GM21723 (cell line): ENCODE data around the gene PRDX2.
A peak's percentile ranks its signal among the peaks of the same experiment; 100 is the strongest.

Experiments used
- ATAC-seq: cut with Tn5 transposase; IDR thresholded peaks from one replicate; pipeline ENCODE4 v1.9.1; 2021; ENCODE audit warnings: mild to moderate bottlenecking, moderate library complexity; ENCODE audit not compliant: unreplicated experiment

The PRDX2 gene

DNA sequence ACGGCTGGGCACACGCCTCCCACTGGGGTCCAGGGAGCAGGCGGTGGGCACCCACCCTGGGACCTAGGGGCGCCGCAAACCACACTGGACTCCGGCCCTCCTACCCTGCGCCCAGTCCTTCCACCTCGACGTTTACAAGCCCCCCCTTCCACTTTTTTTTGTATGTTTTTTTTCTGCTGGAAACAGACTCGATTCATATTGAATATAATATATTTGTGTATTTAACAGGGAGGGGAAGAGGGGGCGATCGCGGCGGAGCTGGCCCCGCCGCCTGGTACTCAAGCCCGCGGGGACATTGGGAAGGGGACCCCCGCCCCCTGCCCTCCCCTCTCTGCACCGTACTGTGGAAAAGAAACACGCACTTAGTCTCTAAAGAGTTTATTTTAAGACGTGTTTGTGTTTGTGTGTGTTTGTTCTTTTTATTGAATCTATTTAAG, 8.7 kb downstream of the PRDX2 start:
- no peak for ATAC-seq

DNA sequence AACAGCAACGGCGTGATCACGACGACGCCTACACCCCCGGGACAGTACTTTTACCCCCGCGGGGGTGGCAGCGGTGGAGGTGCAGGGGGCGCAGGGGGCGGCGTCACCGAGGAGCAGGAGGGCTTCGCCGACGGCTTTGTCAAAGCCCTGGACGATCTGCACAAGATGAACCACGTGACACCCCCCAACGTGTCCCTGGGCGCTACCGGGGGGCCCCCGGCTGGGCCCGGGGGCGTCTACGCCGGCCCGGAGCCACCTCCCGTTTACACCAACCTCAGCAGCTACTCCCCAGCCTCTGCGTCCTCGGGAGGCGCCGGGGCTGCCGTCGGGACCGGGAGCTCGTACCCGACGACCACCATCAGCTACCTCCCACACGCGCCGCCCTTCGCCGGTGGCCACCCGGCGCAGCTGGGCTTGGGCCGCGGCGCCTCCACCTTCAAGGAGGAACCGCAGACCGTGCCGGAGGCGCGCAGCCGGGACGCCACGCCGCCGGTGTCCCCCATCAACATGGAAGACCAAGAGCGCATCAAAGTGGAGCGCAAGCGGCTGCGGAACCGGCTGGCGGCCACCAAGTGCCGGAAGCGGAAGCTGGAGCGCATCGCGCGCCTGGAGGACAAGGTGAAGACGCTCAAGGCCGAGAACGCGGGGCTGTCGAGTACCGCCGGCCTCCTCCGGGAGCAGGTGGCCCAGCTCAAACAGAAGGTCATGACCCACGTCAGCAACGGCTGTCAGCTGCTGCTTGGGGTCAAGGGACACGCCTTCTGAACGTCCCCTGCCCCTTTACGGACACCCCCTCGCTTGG, 9.3 kb downstream of the PRDX2 start:
- ATAC-seq, result no peak

DNA sequence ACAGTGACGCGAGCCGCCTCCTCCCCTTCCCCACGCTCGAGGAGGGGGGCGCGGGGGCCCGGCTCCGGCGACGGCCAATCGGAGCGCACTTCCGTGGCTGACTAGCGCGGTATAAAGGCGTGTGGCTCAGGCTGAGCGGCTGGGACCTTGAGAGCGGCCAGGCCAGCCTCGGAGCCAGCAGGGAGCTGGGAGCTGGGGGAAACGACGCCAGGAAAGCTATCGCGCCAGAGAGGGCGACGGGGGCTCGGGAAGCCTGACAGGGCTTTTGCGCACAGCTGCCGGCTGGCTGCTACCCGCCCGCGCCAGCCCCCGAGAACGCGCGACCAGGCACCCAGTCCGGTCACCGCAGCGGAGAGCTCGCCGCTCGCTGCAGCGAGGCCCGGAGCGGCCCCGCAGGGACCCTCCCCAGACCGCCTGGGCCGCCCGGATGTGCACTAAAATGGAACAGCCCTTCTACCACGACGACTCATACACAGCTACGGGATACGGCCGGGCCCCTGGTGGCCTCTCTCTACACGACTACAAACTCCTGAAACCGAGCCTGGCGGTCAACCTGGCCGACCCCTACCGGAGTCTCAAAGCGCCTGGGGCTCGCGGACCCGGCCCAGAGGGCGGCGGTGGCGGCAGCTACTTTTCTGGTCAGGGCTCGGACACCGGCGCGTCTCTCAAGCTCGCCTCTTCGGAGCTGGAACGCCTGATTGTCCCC, 10.1 kb downstream of the PRDX2 start, which contains the start of gene JUNB:
JUNB (plus strand) TSS at position 142 of the 706 bp plus-strand sequence; CDS start at position 428, 286 bp downstream.
- peak; percentile 35 for ATAC-seq

DNA sequence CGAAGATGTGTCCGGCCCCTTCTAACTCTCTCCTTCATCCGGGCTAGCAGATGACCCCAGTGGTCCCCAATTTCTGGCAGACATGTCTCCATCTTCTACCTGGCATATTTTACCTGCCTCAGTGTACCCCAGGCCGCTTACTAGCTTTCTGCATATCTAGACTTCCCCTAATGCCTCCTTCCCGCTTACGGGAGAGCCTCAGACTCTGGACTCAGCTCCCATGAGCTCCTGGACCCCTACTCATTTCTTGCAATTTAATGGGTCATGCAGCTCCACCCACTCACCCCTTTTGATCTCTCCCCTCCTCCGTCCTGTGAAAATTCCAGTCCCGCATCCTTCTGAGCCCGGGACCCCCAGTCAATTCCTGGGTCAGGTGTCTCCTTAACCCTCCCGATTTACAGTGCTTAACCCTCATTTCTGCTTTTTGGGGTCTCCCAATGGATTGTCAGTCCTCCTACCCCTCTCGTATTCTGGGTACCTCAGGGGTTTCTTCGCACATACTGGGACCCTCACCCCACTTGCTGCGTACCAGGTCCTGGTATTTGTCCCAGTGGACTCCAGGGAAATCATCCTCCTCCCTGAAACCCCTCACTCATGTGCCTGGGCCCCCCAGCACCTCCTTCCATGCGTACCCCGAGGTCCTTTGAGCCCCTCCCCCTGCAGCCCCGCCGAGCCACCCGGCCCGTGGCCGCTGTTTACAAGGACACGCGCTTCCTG, 10.8 kb downstream of the PRDX2 start:
- no peak for ATAC-seq

DNA sequence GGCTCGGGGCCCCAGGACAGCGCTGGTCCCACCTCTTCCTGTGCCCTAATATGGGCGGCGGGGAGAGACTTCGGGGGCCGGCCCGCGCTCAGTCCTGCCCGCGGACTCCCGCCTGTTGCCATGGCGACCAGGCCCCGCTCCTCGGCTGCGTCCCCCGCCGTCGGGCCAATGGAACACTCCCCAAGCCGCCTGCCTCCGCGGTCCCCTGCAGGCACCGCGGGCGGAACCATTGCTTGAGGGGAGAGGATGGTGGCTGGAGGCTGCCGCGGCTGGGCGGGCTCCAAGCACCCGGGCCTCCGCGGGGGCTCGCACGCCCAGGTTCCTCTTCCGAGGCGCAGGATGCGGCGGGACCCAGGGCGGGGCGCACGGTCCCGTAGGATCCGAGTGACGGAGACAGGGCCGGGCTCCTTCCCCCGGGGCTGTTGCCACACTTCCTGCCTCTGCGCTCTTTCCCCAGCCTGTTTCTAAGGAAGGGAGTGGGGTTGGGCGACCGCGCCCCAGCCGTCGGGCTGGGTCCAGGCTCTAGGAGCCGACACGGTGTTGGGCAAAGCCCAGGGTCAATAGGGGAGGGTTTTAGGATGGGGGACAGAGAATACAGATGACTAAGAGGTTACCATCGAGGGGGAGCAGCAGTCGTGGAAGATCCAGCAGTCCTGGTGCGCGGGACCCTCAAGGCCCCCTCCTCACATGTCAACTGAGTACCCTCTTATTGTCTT, 11.5 kb downstream of the PRDX2 start:
- ATAC-seq, result peak; percentile 40

DNA sequence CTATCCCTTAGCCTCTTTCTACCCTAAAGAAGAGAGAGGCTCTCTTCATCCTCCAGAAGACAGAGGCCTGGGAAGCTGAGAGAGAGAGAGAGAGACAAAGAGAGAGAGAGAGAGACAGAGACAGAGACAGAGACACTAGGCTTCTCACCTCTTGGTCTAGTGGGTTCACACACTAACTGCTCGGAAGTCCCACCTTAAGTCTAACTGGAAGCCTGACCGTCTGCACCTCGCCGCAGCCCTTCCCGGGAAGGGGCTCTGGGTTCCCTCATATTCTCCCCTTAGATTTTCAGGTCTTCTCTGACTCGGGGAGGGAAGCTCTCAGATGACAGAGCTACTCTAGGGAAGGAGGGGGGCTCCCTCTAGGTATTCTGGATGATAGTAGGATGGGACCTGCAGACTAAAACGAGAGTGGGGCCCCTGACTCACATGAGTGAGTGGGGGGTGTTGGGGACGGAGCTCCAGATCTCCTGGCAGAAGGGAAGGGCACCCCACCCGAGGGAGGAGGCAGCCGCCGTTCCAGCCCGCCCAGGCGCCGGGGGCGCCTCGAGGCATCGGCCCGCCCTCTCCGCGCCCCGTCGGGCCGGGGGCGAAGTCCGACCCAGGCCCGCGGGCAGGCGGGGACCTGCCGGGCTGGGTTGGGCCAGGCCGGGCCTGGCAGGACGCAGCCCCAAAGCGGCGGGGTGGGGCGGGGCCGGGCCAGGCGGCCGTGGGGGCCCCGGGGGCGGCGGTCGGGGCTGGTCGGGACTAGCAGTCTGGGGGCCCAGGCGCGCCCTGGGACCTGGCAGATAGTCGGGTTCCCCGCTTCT, 12.3 kb downstream of the PRDX2 start:
- no peak for ATAC-seq

DNA sequence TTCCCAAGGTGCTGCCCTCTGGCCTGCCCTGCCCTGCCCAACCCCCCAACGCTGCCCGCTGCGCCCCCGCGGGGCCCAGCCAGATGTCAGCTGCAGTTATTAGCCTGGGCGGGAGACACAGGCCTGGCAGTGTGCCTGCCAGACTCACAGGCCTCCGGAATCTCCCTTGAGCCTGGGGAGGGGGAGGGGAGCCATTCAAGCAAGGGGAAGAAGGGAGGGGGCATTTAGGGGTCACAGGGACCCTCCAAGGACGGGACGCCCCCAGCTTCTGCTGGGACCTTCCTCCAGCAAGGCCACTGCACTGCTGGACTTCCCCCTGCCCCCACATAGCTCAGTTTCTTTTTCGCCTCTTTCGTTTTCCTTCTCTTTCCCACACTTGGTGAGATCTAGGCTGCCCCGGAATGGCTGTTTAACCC, 12.9 kb downstream of the PRDX2 start:
- ATAC-seq, result no peak

DNA sequence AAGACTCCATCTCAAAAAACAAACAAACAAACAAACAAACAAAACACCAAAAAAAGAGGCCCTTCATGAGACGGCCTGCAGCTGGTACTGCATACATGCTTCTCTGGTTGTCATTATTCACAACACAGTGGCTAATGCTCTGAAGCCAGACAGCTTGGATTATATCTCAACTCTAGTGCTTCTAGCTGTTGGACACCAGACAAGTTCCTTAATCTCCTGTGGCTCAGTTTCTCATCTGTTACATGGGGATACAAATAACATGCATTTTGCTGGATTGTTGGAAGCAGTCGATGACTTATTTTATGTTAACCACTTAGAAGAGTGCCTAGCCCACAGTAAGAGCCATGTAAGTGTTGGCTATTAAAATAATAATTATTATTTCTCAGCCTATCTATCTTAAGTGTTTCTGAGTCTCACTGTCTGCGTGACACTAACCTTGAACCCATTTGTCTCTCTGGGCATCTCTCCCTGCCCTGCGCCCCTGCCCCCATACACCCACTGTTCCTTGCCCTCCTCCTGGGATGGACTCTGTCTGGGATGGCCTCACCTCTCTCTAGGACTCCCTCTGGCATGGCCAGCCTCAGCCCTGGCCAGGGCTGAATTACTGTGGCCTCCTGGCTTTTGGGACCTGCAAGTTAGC, 13.4 kb downstream of the PRDX2 start:
- no peak for ATAC-seq

DNA sequence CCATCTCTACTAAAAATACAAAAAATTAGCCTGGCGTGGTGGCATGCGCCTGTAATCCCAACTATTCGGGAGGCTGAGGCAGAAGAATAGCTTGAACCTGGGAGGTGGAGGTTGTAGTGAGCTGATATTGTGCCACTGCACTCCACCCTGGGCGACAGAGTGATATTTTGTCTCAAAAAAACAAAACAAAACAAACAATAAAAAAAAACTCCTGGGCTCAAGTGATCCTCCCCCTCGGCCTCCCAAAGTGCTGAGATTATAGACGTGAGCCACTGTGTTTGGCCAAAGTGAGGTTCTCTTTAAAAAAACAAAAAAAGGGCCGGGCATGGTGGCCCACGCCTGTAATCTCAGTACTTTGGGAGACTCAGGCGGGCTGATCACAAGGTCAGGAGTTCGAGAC, 14.1 kb downstream of the PRDX2 start:
- no peak for ATAC-seq

DNA sequence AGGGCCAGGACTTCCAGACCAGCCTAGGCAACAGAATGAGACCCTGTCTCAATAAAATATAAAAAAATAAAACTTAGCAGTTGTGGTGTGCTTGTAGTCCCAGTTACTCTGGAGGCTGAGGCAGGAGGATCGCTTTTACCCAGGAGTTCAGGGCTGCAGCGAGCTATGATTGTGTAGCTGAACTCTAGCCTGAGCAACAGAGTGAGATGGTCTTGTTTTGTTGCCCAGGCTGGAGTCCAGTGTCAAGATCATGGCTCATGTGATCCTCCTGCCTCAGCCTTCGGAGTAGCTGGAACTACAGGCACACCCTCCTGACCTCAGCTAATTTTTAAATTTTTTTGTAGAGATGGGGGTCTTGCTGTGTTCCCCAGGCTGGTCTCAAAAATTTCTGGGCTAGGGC, 14.6 kb downstream of the PRDX2 start:
- no peak for ATAC-seq

DNA sequence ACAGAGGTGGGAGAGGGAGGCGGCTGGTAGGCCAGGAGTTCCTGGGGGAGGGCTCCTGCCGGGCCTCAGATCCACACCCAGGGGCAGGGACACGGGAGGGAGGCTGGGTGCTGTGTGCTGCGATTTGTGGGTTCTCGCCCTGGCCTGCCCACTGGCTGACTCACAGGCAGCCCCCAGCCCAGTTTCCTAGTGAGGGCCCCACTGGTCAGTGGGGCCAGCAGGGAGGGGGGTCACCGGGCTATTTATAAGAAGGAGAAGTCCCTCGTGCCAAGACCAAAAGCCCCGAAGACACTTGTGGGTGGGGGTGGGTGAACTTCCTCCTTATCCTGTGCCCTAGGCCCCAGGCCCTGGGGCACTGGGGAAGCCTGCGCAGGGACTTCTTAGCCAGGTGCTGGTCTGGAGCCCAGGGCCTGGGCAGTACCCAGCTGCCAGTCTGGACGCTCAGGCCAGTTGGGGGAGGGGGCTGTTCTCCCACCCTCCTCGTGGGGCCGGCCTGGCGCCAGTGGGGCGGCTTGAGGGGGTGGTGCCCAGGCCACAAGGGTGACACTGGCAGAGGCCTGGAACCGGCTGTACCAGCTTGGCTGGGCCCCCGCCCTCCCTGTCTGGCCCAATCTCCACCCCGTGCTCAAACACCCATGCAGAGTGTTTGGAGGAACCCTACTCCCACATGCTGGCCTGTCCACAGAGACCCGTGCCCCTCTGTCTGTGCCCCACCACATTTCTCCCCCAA, 15.3 kb downstream of the PRDX2 start:
- ATAC-seq, result no peak

DNA sequence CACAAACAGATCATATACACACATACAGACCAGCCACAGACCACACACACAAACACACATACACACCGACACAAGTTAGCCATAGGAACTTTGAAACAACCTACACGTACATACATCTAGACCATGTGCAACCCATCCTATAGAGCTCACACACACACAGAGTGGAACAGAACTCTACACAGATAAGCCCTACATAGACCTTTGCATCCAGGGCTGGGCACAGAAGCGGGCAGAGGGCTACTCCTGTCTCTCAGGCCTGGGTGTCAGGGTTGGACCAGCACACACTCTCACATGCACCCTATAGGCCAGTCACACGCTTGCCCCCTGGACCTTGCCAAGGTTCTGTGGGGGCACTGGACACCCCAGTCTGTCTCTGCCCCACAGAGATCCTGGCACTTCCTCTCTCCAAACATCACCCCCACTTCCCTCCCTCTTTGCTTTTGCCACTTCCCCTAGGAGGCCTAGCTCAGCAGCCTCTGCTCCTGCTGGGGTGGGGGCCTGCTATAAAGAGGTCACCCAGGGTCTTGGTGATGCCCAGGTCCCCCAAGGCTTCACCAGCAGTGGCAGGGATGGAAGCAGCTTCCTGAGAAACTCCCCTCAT, 16.1 kb downstream of the PRDX2 start:
- no peak for ATAC-seq

DNA sequence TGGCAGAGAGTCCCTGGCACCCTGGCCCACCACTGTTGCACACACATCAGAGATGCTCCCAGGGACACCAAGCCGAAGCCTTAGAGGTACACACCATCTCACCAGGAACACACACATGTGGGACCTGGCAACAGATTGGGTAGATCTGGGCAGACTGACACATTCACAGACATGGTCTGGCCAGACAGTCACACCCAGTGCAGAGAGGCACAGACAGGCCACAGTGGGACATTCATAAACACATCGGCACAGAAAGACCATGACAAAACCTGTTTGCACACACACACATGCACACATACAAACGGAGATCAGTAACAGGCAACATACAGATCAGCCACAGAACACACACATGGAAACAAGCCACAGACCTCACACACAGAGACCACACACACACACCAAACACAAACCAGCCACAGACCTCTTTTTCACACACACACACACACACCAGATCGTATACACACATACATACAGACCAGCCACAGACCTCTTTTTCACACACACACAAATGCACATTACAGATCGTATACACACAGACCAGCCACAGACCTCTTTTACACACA, 16.6 kb downstream of the PRDX2 start:
- ATAC-seq, result no peak

DNA sequence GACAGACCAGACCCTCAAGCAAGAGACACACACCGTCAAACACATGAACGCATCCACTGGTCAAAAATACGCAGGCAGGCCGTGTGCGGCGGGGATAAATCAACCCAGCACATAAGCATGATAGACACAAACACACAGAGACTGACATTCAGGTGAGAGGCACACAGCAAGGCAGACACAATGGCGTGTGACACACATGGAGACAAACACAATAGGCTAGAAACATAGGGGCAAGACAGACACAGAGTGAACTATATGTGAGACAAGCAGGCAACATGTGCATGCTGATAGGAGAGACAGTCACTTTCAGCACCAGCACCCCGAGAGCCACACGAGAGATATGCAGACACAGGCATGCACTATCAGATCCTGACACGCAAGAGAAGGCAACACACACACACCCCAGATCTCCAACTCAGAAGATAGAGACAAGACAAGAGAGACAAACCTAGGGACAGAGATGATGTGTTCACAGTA, 17.2 kb downstream of the PRDX2 start:
- ATAC-seq, result no peak

DNA sequence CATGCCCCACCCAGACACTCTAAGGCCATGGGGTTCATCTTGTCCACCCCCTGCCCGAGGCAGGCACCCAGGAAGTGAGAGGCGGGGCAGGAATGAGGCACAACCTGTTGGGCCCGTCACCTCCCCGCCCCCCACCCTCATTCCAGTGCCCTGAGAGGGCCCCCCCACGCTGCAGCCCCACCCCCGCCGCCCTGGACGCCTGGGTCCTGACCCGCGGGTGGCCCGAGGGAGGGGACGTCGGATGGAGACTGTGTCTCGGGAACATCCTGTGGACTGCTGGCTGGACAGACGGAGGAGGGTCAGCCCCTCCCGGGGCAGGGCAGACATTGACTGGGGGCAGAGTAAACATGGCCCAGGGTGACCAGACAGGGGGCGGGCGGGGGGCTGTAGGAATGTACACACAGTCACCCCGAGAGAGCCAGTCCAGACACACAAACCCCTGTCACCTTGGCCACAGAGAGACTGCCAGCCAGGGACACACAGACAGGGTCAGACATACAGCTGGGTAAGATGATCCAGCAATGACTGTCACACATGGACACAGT, 17.7 kb downstream of the PRDX2 start:
- no peak for ATAC-seq

DNA sequence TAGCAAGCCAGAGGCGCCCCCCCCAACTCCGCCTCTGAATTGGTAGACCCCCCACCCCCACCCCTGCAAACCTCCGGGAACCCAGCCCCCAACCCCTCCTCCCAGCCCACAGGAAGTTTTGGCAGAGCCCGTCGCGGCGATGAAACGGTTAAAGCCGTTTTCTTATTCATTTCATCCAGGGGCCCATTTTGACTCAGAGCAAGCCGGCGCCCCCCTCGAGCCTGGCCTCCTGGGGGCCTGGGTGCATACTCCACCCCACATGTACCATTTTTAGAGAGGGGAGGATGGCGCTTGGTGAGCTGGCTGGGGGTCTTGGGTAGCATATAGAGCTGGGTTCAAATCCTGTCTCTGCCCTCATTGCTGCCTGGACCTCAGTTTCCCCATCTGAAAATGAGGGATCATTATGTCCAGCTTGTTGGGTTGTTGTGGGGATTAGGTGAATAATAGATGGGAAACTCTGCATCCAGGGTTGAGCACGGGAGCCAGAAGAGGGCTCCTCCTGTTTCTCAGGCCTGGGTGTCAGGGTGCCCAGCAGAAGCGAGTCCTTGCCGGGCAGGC, 18.2 kb downstream of the PRDX2 start:
- no peak for ATAC-seq
